ENCODE measurements around the gene IGFL4. TPM values are rescaled to one million over a fixed set of nuclear protein-coding genes. Genes with fewer than 3 reads are reported as not detected.

Gene IGFL4
- total and polyA plus RNA-seq, 10 of the 15 experiments (the other 5 are each of a cell fraction or from before 2014, with no cell fraction given): not detected

DNA sequence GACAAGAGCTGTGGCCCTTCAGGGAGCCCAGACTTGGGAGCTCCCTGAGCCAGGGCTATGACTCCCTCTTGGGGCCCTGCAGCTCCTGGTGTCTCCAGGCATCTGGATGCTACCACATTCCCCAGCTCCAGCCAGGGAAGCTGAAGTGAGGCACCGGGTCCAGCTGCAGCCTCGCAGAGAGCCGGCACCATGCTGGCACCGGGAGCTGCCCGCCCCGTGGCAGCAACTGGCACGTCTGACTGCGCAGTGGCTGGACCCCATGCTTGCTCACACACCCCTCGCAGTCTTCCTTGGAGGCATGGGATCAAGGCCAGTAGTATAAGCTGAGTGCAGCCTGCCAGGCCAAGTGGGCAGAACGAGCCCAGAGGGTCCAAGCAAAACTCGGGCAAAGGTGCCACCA is 7.4 kb downstream of the IGFL4 start (continued):
- TF ChIP-seq, protein P1, sequence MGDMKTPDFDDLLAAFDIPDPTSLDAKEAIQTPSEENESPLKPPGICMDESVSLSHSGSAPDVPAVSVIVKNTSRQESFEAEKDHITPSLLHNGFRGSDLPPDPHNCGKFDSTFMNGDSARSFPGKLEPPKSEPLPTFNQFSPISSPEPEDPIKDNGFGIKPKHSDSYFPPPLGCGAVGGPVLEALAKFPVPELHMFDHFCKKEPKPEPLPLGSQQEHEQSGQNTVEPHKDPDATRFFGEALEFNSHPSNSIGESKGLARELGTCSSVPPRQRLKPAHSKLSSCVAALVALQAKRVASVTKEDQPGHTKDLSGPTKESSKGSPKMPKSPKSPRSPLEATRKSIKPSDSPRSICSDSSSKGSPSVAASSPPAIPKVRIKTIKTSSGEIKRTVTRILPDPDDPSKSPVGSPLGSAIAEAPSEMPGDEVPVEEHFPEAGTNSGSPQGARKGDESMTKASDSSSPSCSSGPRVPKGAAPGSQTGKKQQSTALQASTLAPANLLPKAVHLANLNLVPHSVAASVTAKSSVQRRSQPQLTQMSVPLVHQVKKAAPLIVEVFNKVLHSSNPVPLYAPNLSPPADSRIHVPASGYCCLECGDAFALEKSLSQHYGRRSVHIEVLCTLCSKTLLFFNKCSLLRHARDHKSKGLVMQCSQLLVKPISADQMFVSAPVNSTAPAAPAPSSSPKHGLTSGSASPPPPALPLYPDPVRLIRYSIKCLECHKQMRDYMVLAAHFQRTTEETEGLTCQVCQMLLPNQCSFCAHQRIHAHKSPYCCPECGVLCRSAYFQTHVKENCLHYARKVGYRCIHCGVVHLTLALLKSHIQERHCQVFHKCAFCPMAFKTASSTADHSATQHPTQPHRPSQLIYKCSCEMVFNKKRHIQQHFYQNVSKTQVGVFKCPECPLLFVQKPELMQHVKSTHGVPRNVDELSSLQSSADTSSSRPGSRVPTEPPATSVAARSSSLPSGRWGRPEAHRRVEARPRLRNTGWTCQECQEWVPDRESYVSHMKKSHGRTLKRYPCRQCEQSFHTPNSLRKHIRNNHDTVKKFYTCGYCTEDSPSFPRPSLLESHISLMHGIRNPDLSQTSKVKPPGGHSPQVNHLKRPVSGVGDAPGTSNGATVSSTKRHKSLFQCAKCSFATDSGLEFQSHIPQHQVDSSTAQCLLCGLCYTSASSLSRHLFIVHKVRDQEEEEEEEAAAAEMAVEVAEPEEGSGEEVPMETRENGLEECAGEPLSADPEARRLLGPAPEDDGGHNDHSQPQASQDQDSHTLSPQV (IDR thresholded peaks at IDR 0.05): no peak

DNA sequence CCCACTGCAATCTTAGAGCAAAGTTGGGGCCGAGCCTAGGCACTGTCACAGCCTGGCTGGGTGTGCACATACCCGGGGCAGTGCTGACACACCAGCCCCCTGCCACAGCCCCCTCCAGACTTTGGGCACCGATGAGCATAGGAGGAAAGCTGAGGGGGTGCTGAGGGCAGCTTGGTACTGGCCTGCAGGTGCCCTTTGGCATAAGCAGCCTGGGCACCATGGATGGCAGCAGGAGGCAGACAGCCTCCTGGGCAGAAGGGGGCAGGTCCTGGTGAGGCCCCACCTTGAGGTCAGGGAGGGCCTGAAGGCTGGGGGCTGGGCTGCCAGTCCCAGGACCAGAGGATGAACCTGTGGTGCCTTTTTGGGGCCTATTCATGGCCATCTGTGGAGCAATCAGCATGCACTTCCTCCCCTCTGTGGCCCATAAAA is 8.2 kb downstream of the IGFL4 start:
- intact Hi-C loops (cut with micrococcal nuclease; ENCODE audit: unreplicated experiment): no loop called here
- CTCF ChIA-PET: interaction anchor here (0.8 to 2.7 kb wide), 4 partner anchors 18 to 232 kb away, joined by 3 to 14 read pairs (median 3); no protein-coding TSS in a partner anchor
- TF ChIP-seq PAX8 (IDR thresholded peaks at IDR 0.05) (no peak), NFXL1 (IDR thresholded peaks at IDR 0.05; ENCODE audit: borderline replicate concordance) (no peak), IKZF2 (IDR thresholded peaks at IDR 0.05) (no peak), USF2 (IDR thresholded peaks at IDR 0.05; ENCODE audit: borderline replicate concordance, low read depth, low read length) (no peak), CREB1 (IDR thresholded peaks at IDR 0.05; ENCODE audit: low read depth) (no peak), STAT3 (IDR thresholded peaks at IDR 0.05; ENCODE audit: low read depth, low read length) (no peak), BHLHE40 (IDR thresholded peaks at IDR 0.05; ENCODE audit: borderline replicate concordance in 1 of 2, low read depth in 2 of 2, low read length in 1 of 2) (no peak), MEF2A (IDR thresholded peaks at IDR 0.05; ENCODE audit: insufficient read depth, low read depth, low read length) (no peak), CEBPB (IDR thresholded peaks at IDR 0.05; ENCODE audit: borderline replicate concordance in 1 of 2, low read depth in 2 of 2, low read length in 2 of 2) (no peak), SMC3 (IDR thresholded peaks at IDR 0.05; ENCODE audit: borderline replicate concordance, low read length) (no peak), NR2C1 (IDR thresholded peaks at IDR 0.05) (no peak)
- TF ChIP-seq, protein P2, sequence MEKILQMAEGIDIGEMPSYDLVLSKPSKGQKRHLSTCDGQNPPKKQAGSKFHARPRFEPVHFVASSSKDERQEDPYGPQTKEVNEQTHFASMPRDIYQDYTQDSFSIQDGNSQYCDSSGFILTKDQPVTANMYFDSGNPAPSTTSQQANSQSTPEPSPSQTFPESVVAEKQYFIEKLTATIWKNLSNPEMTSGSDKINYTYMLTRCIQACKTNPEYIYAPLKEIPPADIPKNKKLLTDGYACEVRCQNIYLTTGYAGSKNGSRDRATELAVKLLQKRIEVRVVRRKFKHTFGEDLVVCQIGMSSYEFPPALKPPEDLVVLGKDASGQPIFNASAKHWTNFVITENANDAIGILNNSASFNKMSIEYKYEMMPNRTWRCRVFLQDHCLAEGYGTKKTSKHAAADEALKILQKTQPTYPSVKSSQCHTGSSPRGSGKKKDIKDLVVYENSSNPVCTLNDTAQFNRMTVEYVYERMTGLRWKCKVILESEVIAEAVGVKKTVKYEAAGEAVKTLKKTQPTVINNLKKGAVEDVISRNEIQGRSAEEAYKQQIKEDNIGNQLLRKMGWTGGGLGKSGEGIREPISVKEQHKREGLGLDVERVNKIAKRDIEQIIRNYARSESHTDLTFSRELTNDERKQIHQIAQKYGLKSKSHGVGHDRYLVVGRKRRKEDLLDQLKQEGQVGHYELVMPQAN (conservative IDR thresholded peaks at IDR 0.05): no peak
- TF ChIP-seq, protein P3, sequence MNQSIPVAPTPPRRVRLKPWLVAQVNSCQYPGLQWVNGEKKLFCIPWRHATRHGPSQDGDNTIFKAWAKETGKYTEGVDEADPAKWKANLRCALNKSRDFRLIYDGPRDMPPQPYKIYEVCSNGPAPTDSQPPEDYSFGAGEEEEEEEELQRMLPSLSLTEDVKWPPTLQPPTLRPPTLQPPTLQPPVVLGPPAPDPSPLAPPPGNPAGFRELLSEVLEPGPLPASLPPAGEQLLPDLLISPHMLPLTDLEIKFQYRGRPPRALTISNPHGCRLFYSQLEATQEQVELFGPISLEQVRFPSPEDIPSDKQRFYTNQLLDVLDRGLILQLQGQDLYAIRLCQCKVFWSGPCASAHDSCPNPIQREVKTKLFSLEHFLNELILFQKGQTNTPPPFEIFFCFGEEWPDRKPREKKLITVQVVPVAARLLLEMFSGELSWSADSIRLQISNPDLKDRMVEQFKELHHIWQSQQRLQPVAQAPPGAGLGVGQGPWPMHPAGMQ (IDR thresholded peaks at IDR 0.05; ENCODE audit: borderline replicate concordance): no peak

More for the DNA sequence above, 8.2 kb downstream of the IGFL4 start:
- no TSS peak for BruUV-seq (replicated peaks)
- ChIA-PET SMC1A (ENCODE audit: uncharacterized antibody, unreplicated experiment) (interaction anchor here (0.9 kb wide), 1 partner anchor 232 kb away, joined by 3 read pairs; no protein-coding TSS in a partner anchor), RAD21 (ENCODE audit: unreplicated experiment) (interaction anchor here (0.8 to 1.5 kb wide), 2 partner anchors 232 kb away, joined by 3 read pairs; no protein-coding TSS in a partner anchor), POLR2A (no interaction called here)
- H2AFZ ChIP-seq (ENCODE audit: control insufficient read depth, low read depth, low read length): no peak overlapping the region
- no peak for FAIRE-seq
- no peaks in the 10 kb centered on the region for H3K79me2 ChIP-seq (ENCODE audit: control insufficient read depth, insufficient read depth, low read length)
- H3K4me2 ChIP-seq (ENCODE audit: control insufficient read depth, insufficient read depth): no peak overlapping the region
- no peaks in the 10 kb centered on the region for H4K20me1 ChIP-seq (ENCODE audit: control insufficient read depth, insufficient read depth)
- no peaks in the 10 kb centered on the region for H3K36me3 ChIP-seq (ENCODE audit: control insufficient read depth in 2 of 2, insufficient read depth in 2 of 2, low read length in 1 of 2)
- no peak overlapping the region for H3K4me3 ChIP-seq
- H3K4me1 ChIP-seq (ENCODE audit: control insufficient read depth, insufficient read depth, low read length): no peaks in the 10 kb centered on the region
- no peak for ATAC-seq
- no peaks in the 10 kb centered on the region; the same call in 2 of the 3 replicates for H3K9me3 ChIP-seq (replicated peaks; ENCODE audit: control insufficient read depth, insufficient read depth, low read length)
- no peak for DNase-seq (ENCODE audit: low read depth, low spot score)
- in situ Hi-C loops (cut with MboI): no loop called here
- H3K27me3 ChIP-seq (replicated peaks in 1 of 2; ENCODE audit: control insufficient read depth in 2 of 2, insufficient read depth in 2 of 2, low read length in 1 of 2): no peaks in the 10 kb centered on the region
- no peak overlapping the region for H3K9ac ChIP-seq (ENCODE audit: control insufficient read depth, insufficient read depth, low read length)
- 47% methylated on average over 3 of the region's 3 CpGs for WGBS (ENCODE audit: insufficient coverage, insufficient replicate concordance, low lambda C conversion rate, missing lambda C conversion rate)
- H3K27ac ChIP-seq (ENCODE audit: control insufficient read depth, insufficient read depth): no peak overlapping the region

Measured in GM12878 (cell line).